A549 (cell line): Measurements from ENCODE around the gene GPRASP3.

ENCODE experiments used
- CTCF ChIP-seq: fragments of >200 bp; sonication (Bioruptor Twin); formaldehyde crosslinking; IDR thresholded peaks from 3 replicates; pipeline ENCODE4 v1.5.1; 2016
- EP300 ChIP-seq, 2 experiments: fragments of >200 bp; sonication (Bioruptor Twin); formaldehyde crosslinking; IDR thresholded peaks; 2 replicates in 1 of 2; 3 replicates in 1 of 2; pipeline ENCODE4 v1.6.1; 2016 to 2017
- HDAC2 ChIP-seq: fragments of 200-600 bp; sonication (generic); IDR thresholded peaks from 2 replicates; pipeline ENCODE4 v1.6.1; 2016
- MAX ChIP-seq: IDR thresholded peaks from 2 replicates; pipeline ENCODE4 v1.6.1; 2012
- NFE2L2 ChIP-seq: fragments of 150-350 bp; conservative IDR thresholded peaks from 2 replicates; pipeline ENCODE4 v1.6.1; 2014; ENCODE audit warnings: low read length
- POLR2A ChIP-seq: IDR thresholded peaks from 2 replicates; pipeline ENCODE4 v1.6.1; 2012; ENCODE audit warnings: mild to moderate bottlenecking, low read length
- RCOR1 ChIP-seq: fragments of 150-350 bp; IDR thresholded peaks from 2 replicates; pipeline ENCODE4 v1.6.1; 2014; ENCODE audit warnings: antibody characterized with exemption, low read length, low read depth
- REST ChIP-seq: fragments of 200-600 bp; sonication (generic); IDR thresholded peaks from 2 replicates; pipeline ENCODE4 v1.6.1; 2016; ENCODE audit warnings: antibody characterized with exemption, mild to moderate bottlenecking, moderate library complexity
- USF2 ChIP-seq: fragments of 450-650 bp; IDR thresholded peaks from 2 replicates; pipeline ENCODE4 v1.6.1; 2014; ENCODE audit warnings: antibody characterized with exemption

GRCh38 chrX:102745513-102745856 is 24.9 kb downstream of the GPRASP3 start:
- TF ChIP-seq HDAC2 (no peak), CTCF (no peak), NFE2L2 (no peak), RCOR1 (no peak), POLR2A (no peak), USF2 (no peak), EP300 (IDR thresholded peaks at IDR 0.05) (no peak), REST (no peak), MAX (no peak)
